Measurements from ENCODE around the gene BEST3. TPM values are rescaled to one million over a fixed set of nuclear protein-coding genes. Genes with fewer than 3 reads are reported as not detected.

Gene BEST3
- total and polyA plus RNA-seq, 2 experiments from 2014 or later, result not detected

DNA sequence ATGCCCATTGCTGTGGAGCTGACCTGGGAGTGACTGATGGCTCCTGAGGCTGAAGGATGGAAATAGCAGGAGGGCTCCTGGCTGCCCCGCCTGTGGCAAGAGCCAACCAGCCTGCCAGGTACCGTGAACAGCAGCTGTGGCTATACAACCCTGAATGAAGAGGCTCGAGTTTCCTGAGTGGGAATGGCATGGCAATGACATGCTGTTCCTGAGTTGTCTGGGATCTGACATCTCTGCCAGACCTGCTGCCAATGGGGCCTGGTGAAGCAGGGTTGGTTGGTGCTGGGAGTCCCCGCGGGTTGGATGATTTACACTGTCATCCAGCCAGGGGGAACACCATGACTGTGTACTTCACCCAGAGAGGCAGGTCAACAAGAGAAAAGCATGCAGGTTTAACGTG is 56.6 kb downstream of the BEST3 start:
- H3K27ac Mint-ChIP-seq, result no peak overlapping the region

More for the DNA sequence above, 56.6 kb downstream of the BEST3 start:
- H3K4me3 ChIP-seq, result no peak overlapping the region
- Mint-ChIP-seq H3K4me1 (no peaks in the 10 kb centered on the region), H3K4me3 (no peak overlapping the region), H3K36me3 (ENCODE audit: low read depth) (no peaks in the 10 kb centered on the region), H3K9me3 (no peaks in the 10 kb centered on the region), H3K27me3 (ENCODE audit: insufficient read depth, low read depth, poor library complexity) (peaks cover 4% of the 10 kb centered on the region)
- TF ChIP-seq, protein P1, sequence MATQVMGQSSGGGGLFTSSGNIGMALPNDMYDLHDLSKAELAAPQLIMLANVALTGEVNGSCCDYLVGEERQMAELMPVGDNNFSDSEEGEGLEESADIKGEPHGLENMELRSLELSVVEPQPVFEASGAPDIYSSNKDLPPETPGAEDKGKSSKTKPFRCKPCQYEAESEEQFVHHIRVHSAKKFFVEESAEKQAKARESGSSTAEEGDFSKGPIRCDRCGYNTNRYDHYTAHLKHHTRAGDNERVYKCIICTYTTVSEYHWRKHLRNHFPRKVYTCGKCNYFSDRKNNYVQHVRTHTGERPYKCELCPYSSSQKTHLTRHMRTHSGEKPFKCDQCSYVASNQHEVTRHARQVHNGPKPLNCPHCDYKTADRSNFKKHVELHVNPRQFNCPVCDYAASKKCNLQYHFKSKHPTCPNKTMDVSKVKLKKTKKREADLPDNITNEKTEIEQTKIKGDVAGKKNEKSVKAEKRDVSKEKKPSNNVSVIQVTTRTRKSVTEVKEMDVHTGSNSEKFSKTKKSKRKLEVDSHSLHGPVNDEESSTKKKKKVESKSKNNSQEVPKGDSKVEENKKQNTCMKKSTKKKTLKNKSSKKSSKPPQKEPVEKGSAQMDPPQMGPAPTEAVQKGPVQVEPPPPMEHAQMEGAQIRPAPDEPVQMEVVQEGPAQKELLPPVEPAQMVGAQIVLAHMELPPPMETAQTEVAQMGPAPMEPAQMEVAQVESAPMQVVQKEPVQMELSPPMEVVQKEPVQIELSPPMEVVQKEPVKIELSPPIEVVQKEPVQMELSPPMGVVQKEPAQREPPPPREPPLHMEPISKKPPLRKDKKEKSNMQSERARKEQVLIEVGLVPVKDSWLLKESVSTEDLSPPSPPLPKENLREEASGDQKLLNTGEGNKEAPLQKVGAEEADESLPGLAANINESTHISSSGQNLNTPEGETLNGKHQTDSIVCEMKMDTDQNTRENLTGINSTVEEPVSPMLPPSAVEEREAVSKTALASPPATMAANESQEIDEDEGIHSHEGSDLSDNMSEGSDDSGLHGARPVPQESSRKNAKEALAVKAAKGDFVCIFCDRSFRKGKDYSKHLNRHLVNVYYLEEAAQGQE (IDR thresholded peaks at IDR 0.05; ENCODE audit: unreplicated experiment), result no peak
- TF ChIP-seq STAT1 (IDR thresholded peaks at IDR 0.05; ENCODE audit: unreplicated experiment) (no peak), JUNB (IDR thresholded peaks at IDR 0.05; ENCODE audit: unreplicated experiment) (no peak), POLR2AphosphoS5 (IDR thresholded peaks at IDR 0.05; ENCODE audit: low read depth) (no peak), ZNF114 (CRISPR knock-in tag; IDR thresholded peaks at IDR 0.05) (no peak), EZH2 (IDR thresholded peaks at IDR 0.05; ENCODE audit: low read depth, unreplicated experiment) (no peak), ZNF331 (CRISPR knock-in tag; IDR thresholded peaks at IDR 0.05; ENCODE audit: low read depth) (no peak), EZH2phosphoT487 (IDR thresholded peaks at IDR 0.05; ENCODE audit: unreplicated experiment) (no peak), CREB1 (CRISPR knock-in tag; IDR thresholded peaks at IDR 0.05; ENCODE audit: low read depth) (no peak), NANOG (IDR thresholded peaks at IDR 0.05; ENCODE audit: borderline replicate concordance) (no peak)
- TF ChIP-seq, protein P2, sequence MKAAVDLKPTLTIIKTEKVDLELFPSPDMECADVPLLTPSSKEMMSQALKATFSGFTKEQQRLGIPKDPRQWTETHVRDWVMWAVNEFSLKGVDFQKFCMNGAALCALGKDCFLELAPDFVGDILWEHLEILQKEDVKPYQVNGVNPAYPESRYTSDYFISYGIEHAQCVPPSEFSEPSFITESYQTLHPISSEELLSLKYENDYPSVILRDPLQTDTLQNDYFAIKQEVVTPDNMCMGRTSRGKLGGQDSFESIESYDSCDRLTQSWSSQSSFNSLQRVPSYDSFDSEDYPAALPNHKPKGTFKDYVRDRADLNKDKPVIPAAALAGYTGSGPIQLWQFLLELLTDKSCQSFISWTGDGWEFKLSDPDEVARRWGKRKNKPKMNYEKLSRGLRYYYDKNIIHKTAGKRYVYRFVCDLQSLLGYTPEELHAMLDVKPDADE (IDR thresholded peaks at IDR 0.05), result no peak
- TF ChIP-seq, protein P3, sequence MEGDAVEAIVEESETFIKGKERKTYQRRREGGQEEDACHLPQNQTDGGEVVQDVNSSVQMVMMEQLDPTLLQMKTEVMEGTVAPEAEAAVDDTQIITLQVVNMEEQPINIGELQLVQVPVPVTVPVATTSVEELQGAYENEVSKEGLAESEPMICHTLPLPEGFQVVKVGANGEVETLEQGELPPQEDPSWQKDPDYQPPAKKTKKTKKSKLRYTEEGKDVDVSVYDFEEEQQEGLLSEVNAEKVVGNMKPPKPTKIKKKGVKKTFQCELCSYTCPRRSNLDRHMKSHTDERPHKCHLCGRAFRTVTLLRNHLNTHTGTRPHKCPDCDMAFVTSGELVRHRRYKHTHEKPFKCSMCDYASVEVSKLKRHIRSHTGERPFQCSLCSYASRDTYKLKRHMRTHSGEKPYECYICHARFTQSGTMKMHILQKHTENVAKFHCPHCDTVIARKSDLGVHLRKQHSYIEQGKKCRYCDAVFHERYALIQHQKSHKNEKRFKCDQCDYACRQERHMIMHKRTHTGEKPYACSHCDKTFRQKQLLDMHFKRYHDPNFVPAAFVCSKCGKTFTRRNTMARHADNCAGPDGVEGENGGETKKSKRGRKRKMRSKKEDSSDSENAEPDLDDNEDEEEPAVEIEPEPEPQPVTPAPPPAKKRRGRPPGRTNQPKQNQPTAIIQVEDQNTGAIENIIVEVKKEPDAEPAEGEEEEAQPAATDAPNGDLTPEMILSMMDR (conservative IDR thresholded peaks at IDR 0.05; ENCODE audit: low read depth in 2 of 2), result no peak
- TF ChIP-seq, protein P4, sequence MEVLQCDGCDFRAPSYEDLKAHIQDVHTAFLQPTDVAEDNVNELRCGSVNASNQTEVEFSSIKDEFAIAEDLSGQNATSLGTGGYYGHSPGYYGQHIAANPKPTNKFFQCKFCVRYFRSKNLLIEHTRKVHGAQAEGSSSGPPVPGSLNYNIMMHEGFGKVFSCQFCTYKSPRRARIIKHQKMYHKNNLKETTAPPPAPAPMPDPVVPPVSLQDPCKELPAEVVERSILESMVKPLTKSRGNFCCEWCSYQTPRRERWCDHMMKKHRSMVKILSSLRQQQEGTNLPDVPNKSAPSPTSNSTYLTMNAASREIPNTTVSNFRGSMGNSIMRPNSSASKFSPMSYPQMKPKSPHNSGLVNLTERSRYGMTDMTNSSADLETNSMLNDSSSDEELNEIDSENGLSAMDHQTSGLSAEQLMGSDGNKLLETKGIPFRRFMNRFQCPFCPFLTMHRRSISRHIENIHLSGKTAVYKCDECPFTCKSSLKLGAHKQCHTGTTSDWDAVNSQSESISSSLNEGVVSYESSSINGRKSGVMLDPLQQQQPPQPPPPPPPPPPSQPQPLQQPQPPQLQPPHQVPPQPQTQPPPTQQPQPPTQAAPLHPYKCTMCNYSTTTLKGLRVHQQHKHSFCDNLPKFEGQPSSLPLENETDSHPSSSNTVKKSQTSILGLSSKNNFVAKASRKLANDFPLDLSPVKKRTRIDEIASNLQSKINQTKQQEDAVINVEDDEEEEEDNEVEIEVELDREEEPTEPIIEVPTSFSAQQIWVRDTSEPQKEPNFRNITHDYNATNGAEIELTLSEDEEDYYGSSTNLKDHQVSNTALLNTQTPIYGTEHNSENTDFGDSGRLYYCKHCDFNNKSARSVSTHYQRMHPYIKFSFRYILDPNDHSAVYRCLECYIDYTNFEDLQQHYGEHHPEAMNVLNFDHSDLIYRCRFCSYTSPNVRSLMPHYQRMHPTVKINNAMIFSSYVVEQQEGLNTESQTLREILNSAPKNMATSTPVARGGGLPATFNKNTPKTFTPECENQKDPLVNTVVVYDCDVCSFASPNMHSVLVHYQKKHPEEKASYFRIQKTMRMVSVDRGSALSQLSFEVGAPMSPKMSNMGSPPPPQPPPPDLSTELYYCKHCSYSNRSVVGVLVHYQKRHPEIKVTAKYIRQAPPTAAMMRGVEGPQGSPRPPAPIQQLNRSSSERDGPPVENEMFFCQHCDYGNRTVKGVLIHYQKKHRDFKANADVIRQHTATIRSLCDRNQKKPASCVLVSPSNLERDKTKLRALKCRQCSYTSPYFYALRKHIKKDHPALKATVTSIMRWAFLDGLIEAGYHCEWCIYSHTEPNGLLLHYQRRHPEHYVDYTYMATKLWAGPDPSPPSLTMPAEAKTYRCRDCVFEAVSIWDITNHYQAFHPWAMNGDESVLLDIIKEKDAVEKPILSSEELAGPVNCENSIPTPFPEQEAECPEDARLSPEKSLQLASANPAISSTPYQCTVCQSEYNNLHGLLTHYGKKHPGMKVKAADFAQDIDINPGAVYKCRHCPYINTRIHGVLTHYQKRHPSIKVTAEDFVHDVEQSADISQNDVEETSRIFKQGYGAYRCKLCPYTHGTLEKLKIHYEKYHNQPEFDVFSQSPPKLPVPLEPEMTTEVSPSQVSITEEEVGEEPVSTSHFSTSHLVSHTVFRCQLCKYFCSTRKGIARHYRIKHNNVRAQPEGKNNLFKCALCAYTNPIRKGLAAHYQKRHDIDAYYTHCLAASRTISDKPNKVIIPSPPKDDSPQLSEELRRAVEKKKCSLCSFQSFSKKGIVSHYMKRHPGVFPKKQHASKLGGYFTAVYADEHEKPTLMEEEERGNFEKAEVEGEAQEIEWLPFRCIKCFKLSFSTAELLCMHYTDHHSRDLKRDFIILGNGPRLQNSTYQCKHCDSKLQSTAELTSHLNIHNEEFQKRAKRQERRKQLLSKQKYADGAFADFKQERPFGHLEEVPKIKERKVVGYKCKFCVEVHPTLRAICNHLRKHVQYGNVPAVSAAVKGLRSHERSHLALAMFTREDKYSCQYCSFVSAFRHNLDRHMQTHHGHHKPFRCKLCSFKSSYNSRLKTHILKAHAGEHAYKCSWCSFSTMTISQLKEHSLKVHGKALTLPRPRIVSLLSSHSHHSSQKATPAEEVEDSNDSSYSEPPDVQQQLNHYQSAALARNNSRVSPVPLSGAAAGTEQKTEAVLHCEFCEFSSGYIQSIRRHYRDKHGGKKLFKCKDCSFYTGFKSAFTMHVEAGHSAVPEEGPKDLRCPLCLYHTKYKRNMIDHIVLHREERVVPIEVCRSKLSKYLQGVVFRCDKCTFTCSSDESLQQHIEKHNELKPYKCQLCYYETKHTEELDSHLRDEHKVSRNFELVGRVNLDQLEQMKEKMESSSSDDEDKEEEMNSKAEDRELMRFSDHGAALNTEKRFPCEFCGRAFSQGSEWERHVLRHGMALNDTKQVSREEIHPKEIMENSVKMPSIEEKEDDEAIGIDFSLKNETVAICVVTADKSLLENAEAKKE (CRISPR knock-in tag; IDR thresholded peaks at IDR 0.05), result no peak
- H3K27ac ChIP-seq (ENCODE audit: low read depth), result no peak overlapping the region
- no peaks in the 10 kb centered on the region for H3K4me1 ChIP-seq (ENCODE audit: insufficient read depth)
- no peak overlapping the region for H2AFZ ChIP-seq
- ATAC-seq (no peak), DNase-seq (ENCODE audit: low spot score) (no peak)
- H3K79me2 ChIP-seq (replicated peaks; ENCODE audit: insufficient read depth), result no peaks in the 10 kb centered on the region
- H3K27me3 ChIP-seq (ENCODE audit: insufficient read depth), result no peaks in the 10 kb centered on the region
- H3K4me2 ChIP-seq, result no peak overlapping the region
- no peaks in the 10 kb centered on the region for H3K9me2 ChIP-seq (ENCODE audit: insufficient read depth)
- H3K36me3 ChIP-seq (ENCODE audit: insufficient read depth), result no peaks in the 10 kb centered on the region
- no peaks in the 10 kb centered on the region for H4K20me1 ChIP-seq (replicated peaks; ENCODE audit: insufficient read depth)
- H3F3A ChIP-seq (replicated peaks; ENCODE audit: low read depth), result no peaks in the 10 kb centered on the region

Measured in GM23338 (cell line).